ENCODE data around the gene ALK.

DNA sequence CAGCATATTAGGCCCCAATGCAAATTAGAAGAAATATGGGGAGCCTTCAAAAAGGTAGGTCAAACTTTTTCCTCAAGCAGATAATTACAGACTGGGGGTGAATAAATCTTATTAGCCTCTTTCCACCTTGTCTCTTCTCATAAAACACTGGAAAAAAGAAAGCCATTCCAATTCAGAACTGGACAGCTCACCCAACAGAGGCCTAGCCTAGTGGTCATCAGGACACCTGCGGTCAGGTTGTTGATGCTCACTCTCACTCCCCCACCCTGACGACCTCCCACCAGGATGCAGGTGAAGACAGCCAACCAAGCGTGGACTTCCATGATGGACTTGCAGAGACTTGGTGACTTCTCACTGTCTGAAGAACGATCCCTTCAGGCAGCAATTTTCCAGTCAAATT is 207.1 kb downstream of the ALK start:
- TF ChIP-seq CTCF (IDR thresholded peaks at IDR 0.05; ENCODE audit: low read depth, low read length) = no peak
- no peak for TF ChIP-seq MAX (IDR thresholded peaks at IDR 0.05; ENCODE audit: low read depth, low read length)
- no peak for TF ChIP-seq POLR2A (IDR thresholded peaks at IDR 0.05; ENCODE audit: extremely low read depth, insufficient read length)
- TF ChIP-seq MYC (IDR thresholded peaks at IDR 0.05; ENCODE audit: low read depth, low read length) = no peak

All from NB4 (cell line).